ENCODE data around the gene ZFP92. TPM values are rescaled to one million over a fixed set of nuclear protein-coding genes. Genes with fewer than 3 reads are reported as not detected.

ZFP92 gene
- total and polyA plus RNA-seq, 2 of the 8 experiments (the other 6 are each of a cell fraction or from before 2014, with no cell fraction given): 0.14 to 0.41 TPM

DNA sequence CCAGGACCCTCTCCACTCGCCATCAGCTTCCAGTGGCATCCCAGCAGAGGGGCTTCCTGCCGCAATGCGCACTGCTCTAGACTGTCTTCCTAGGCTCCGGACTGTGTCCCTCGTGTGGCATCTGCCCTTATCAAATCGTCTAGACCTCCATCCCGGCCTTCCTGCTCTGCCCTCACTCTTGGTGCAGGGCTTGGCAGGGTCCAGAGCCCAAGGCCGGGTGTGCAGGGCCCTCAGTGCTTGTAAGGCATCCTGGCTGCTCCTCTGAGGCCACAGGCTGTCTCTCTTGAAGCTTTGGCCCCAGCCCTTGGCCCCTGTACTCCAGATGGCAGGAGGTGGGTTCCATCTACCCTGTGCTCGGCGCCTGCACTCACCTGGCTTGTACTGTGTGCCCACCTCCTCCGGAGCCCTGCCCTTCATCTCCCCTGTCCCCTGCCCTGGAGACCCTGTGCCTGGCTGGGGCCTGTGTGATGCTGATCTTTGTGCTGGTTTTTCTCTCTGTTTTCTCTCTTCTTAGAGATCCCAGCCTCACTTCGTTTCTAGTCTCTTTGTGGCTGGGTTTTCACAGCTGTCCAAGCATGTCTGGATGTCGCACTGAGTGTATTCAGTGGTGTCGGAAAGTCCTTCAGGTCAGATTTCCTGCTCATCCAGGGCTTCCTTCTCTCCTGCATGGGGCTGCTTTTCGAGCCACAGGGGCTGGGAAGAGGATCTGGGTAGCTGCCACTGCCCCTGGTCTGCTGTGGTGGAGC is 38.3 kb downstream of the ZFP92 start:
- Histone ChIP-seq H3K4me2 (ENCODE audit: insufficient read depth in 1 of 2, low read depth in 2 of 2, low read length in 2 of 2) (no peak overlapping the region), H4K91ac (replicated peaks; ENCODE audit: insufficient read length, low read length) (no peak overlapping the region), H3K9ac (replicated peaks in 1 of 4; ENCODE audit: extremely low read depth in 1 of 4, low read depth in 3 of 4, low read length in 3 of 4) (no peak overlapping the region), H3K36me3 (ENCODE audit: control insufficient read depth in 2 of 4, insufficient read depth in 4 of 4, low read length in 3 of 4) (no peaks in the 10 kb centered on the region; a peak in 1 of 8 replicates), H3K56ac (replicated peaks; ENCODE audit: insufficient read length, low read depth, low read length) (no peak overlapping the region), H4K5ac (ENCODE audit: insufficient read length, low read depth, low read length) (no peak overlapping the region), H3K4me1 (replicated peaks in 1 of 4; ENCODE audit: control insufficient read depth in 3 of 4, insufficient read depth in 4 of 4, low read length in 3 of 4) (no peaks in the 10 kb centered on the region), H2BK20ac (ENCODE audit: low read length) (no peak overlapping the region), H2BK12ac (ENCODE audit: low read depth, low read length) (no peak overlapping the region), H3K4me3 (ENCODE audit: extremely low read depth in 1 of 4, insufficient read depth in 2 of 4, low read depth in 3 of 4, low read length in 4 of 4) (no peak overlapping the region), H2AFZ (ENCODE audit: low read length) (no peak overlapping the region), H3K79me1 (ENCODE audit: low read depth, low read length) (no peaks in the 10 kb centered on the region), H2BK5ac (ENCODE audit: low read depth, low read length) (no peak overlapping the region), H3K27ac (ENCODE audit: low read depth, low read length) (no peak overlapping the region), H3K23me2 (ENCODE audit: low read depth, low read length) (no peaks in the 10 kb centered on the region), H4K8ac (ENCODE audit: extremely low read depth, insufficient read depth, low read length) (no peak overlapping the region), H3K18ac (ENCODE audit: extremely low read depth, low read length) (no peak overlapping the region), H2AK5ac (ENCODE audit: low read depth, low read length) (no peak overlapping the region), H3K23ac (ENCODE audit: insufficient read length) (no peak overlapping the region), H3K14ac (ENCODE audit: insufficient read length) (no peak overlapping the region), H3K79me2 (ENCODE audit: control insufficient read depth in 1 of 2, insufficient read depth in 2 of 2, low read length in 2 of 2) (no peaks in the 10 kb centered on the region), H2BK120ac (replicated peaks; ENCODE audit: low read depth, low read length) (no peak overlapping the region), H4K20me1 (replicated peaks in 1 of 2; ENCODE audit: control insufficient read depth in 1 of 2, insufficient read depth in 2 of 2, low read length in 2 of 2) (no peaks in the 10 kb centered on the region), H2BK15ac (ENCODE audit: low read length) (no peak overlapping the region), H3K27me3 (replicated peaks in 1 of 4; ENCODE audit: control insufficient read depth in 3 of 4, extremely low read depth in 1 of 4, insufficient read depth in 3 of 4, low read length in 3 of 4) (no peaks in the 10 kb centered on the region), H3K4ac (replicated peaks; ENCODE audit: insufficient read length, low read depth, low read length) (no peak overlapping the region), H3K9me3 (ENCODE audit: insufficient read depth in 2 of 2, low read depth in 1 of 2, low read length in 1 of 2) (no peaks in the 10 kb centered on the region)
- ChIA-PET POLR2A (ENCODE audit: partially characterized antibody) (no interaction called here), CTCF (ENCODE audit: partially characterized antibody) (interaction anchor here (0.6 kb wide), 1 partner anchor 20 kb away, joined by 3 read pairs; no protein-coding TSS in a partner anchor)
- FAIRE-seq: no peak
- WGBS, 2 experiments (ENCODE audit: extremely low coverage in 1 of 2, insufficient coverage in 1 of 2, insufficient read length in 1 of 2, insufficient replicate concordance in 2 of 2, low coverage in 1 of 2, low lambda C conversion rate in 2 of 2, missing lambda C conversion rate in 1 of 2): 89% methylated on average over 11 of the region's 15 CpGs; no CpG with 5 or more reads in 1 of the 2 experiments
- DNase-seq (ENCODE audit: low read depth in 1 of 2, low spot score in 2 of 2): no peak
- TF ChIP-seq CREB1 (IDR thresholded peaks at IDR 0.05): no peak
- no peak for TF ChIP-seq SIRT6 (IDR thresholded peaks at IDR 0.05; ENCODE audit: low read length)
- TF ChIP-seq, protein P1, sequence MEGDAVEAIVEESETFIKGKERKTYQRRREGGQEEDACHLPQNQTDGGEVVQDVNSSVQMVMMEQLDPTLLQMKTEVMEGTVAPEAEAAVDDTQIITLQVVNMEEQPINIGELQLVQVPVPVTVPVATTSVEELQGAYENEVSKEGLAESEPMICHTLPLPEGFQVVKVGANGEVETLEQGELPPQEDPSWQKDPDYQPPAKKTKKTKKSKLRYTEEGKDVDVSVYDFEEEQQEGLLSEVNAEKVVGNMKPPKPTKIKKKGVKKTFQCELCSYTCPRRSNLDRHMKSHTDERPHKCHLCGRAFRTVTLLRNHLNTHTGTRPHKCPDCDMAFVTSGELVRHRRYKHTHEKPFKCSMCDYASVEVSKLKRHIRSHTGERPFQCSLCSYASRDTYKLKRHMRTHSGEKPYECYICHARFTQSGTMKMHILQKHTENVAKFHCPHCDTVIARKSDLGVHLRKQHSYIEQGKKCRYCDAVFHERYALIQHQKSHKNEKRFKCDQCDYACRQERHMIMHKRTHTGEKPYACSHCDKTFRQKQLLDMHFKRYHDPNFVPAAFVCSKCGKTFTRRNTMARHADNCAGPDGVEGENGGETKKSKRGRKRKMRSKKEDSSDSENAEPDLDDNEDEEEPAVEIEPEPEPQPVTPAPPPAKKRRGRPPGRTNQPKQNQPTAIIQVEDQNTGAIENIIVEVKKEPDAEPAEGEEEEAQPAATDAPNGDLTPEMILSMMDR (IDR thresholded peaks at IDR 0.05; ENCODE audit: control extremely low read depth in 1 of 3, insufficient read depth in 1 of 3, low read depth in 1 of 3, low read length in 3 of 3): no peak
- TF ChIP-seq MAFK (IDR thresholded peaks at IDR 0.05; ENCODE audit: low read depth, low read length): no peak
- TF ChIP-seq CTBP2 (IDR thresholded peaks at IDR 0.05; ENCODE audit: borderline replicate concordance, insufficient read depth, insufficient read length, low read length): no peak
- no peak for TF ChIP-seq SIN3A (conservative IDR thresholded peaks at IDR 0.05 in 1 of 2, IDR thresholded peaks at IDR 0.05 in 1 of 2; ENCODE audit: low read depth in 1 of 2, low read length in 2 of 2)
- TF ChIP-seq CHD1 (IDR thresholded peaks at IDR 0.05; ENCODE audit: low read depth, low read length): no peak
- no peak for TF ChIP-seq TAF1 (IDR thresholded peaks at IDR 0.05; ENCODE audit: low read depth, low read length)
- no peak for TF ChIP-seq TAF7 (optimal IDR thresholded peaks at IDR 0.05; ENCODE audit: borderline replicate concordance, low read depth, low read length)

Data from H1 (cell line).